ENCODE measurements around the gene CCL5. TPM values are rescaled to one million over a fixed set of nuclear protein-coding genes. Genes with fewer than 3 reads are reported as not detected.
"Not testable (repeated sequence)": the region's sequence is repeated elsewhere in the genome, so short reads cannot be mapped to it uniquely, and the experiment has no call there.

Gene CCL5
- total RNA-seq, 2 experiments from 2014 or later: 782 to 938 TPM

DNA sequence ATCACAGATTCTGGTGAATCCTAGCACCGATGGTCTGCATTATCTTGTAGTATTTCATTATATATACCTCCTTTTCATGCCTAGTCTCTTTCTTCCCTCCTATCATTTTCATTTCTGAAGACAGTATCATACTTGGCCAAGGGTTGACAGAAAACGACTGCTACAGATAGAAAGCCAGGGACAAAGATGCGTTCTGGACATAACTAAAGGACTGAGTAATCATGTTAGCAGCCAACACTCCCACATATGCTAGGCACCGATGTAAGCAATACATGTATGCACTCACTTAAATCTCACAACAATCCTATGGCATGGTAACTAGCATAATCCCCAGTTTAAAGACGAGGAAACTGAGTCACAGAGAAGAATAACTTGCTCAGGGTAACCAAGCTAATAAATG, 27.5 kb upstream of the CCL5 start:
- Mint-ChIP-seq H3K9me3 (peaks cover 7% of the 10 kb centered on the region), H3K4me3 (no peak overlapping the region), H3K27ac (peak overlapping the region; percentile 40), H3K27me3 (no peaks in the 10 kb centered on the region), H3K4me1 (peaks cover 25% of the 10 kb centered on the region), H3K36me3 (peaks cover 40% of the 10 kb centered on the region)
- ATAC-seq (ENCODE audit: low read depth) (no peak), DNase-seq (no peak)
- POLR2A ChIA-PET: no interaction called here

DNA sequence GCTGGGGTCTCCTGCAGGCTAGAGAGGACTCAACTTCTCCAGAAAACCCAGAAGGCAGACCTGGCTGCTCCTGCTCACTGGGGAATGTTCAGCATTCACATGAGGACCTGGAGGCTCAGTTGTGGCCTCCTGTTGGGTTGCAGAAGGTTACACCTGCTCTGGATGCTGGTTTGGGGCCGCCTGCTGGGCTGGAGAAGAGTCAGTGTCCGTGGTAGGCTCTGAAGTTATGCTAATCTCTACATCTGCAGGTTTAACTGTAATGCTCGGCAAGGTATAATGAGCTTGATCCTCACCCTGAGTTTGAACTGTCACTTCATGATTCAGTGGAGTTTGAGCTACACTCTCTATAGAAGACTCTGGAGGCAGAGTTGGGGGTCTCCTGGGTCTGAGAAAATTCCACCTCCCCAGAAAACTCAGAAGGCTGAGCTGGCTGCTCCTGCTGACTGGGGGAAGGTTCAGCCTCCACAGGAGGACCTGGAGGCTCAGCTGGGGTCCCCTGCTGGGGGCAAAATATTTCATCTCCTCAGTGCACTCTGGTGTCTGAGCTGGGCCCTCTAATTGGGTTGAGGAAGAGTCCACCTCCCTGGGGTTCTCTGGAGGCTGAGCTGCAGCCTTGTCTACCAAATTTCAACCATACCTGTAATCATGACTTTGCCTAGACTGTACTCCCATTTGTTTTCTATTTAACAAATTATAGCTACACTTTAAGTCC, 26.9 kb upstream of the CCL5 start:
- Mint-ChIP-seq H3K27me3 (no peaks in the 10 kb centered on the region), H3K27ac (no peak overlapping the region), H3K36me3 (peaks cover 39% of the 10 kb centered on the region), H3K4me1 (peaks cover 25% of the 10 kb centered on the region), H3K9me3 (peaks cover 7% of the 10 kb centered on the region), H3K4me3 (no peak overlapping the region)
- POLR2A ChIA-PET: interaction anchor here (1.0 kb wide), 1 partner anchor 66 kb away, joined by 3 read pairs; no protein-coding TSS in a partner anchor
- ATAC-seq (ENCODE audit: low read depth) (no peak), DNase-seq (no peak)

- no peak for ATAC-seq (ENCODE audit: low read depth)
- H3K4me1 Mint-ChIP-seq: peaks cover 26% of the 10 kb centered on the region
- DNase-seq: no peak
- H3K9me3 Mint-ChIP-seq: peaks cover 7% of the 10 kb centered on the region
- H3K27ac Mint-ChIP-seq: no peak overlapping the region
- POLR2A ChIA-PET: interaction anchor here (0.9 to 1.0 kb wide), 2 partner anchors 10 to 66 kb away, joined by 3 read pairs; no protein-coding TSS in a partner anchor
- peaks cover 35% of the 10 kb centered on the region for H3K36me3 Mint-ChIP-seq
- no peaks in the 10 kb centered on the region for H3K27me3 Mint-ChIP-seq
- H3K4me3 Mint-ChIP-seq: no peak overlapping the region
Observed at GRCh38 chr17:35906191-35906925, 26.2 kb upstream of the CCL5 start.

- Mint-ChIP-seq H3K4me1 (peaks cover 45% of the 10 kb centered on the region), H3K36me3 (peaks cover 25% of the 10 kb centered on the region), H3K4me3 (no peak overlapping the region), H3K9me3 (no peaks in the 10 kb centered on the region), H3K27ac (no peak overlapping the region), H3K27me3 (no peaks in the 10 kb centered on the region)
- POLR2A ChIA-PET: no interaction called here
- DNase-seq (no peak), ATAC-seq (ENCODE audit: low read depth) (no peak)
Observed at GRCh38 chr17:35903451-35903850, 23.3 kb upstream of the CCL5 start.

DNA sequence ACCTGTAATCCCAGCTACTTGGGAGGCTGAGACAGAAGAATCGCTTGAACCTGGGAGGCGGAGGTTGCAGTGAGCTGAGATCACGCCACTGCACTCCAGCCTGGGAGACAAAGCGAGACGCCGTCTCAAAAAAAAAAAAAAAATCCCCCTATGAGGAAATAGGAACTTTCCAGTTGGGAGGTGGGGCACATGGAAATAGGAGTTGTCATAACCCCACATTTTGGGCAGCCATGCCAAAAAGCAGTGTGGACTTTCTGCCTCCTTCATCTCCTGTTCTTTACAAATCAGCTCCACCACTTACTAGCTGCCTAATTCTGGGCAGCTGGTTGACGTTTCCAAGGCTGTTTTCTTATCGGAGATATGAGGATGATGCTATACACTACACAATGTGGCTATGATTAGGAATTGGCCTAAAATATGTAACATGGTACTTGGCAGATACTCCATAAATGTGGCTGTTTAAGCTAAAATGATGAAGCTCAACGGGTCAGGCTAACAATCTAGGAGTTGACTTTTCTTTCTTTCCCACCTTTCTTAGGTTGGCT, 21.5 kb upstream of the CCL5 start:
- Mint-ChIP-seq H3K4me3 (peak overlapping the region; percentile 56), H3K27ac (peak overlapping the region; percentile 89), H3K9me3 (no peaks in the 10 kb centered on the region), H3K27me3 (no peaks in the 10 kb centered on the region), H3K4me1 (peaks cover 50% of the 10 kb centered on the region), H3K36me3 (peaks cover 18% of the 10 kb centered on the region)
- DNase-seq (no peak), ATAC-seq (ENCODE audit: low read depth) (no peak)
- POLR2A ChIA-PET: interaction anchor here (0.8 to 2.6 kb wide), 4 partner anchors 9 to 26 kb away, joined by 3 to 10 read pairs (median 4); no protein-coding TSS in a partner anchor

DNA sequence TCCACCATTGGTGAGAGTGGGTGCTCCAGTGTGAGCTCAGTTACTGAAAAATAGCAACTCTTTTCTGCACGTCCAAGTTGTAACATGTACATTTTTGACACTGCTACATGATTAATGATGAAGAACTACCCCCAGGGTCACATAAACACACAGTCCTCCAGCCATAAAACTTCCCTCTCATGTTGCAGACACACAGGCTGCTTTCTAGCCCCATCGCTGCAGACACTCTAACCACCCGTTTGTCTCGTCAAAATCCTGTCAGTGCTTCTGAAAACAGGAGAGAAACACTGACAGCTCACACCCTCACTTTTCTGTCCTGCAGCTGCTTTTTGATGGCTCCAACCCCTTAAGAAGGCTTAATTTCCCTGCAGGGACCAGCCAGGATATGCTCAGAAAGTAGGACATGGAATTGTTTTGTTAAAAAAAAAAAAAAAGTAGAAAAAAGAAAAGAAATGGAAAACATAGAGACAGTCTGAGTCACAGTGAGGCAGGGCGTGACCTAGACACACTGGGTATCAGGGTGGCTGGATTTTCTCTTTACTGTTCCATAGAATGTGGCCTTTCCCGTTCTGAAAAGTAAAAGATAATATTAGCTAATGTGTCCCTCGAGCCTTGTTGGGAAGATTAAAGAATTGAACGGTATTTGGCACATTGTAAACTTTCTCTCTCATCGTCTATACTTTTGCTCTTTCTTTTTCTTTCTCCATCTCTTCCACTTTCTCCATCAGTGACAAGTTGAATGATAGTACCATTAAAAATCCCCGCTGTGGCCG, 20.7 kb upstream of the CCL5 start:
- Mint-ChIP-seq H3K36me3 (peaks cover 15% of the 10 kb centered on the region), H3K27ac (peak overlapping the region; percentile 89), H3K4me3 (peak overlapping the region; percentile 80), H3K4me1 (peaks cover 54% of the 10 kb centered on the region), H3K9me3 (no peaks in the 10 kb centered on the region), H3K27me3 (no peaks in the 10 kb centered on the region)
- POLR2A ChIA-PET: interaction anchor here (0.6 to 2.6 kb wide), 10 partner anchors 9 to 91 kb away, joined by 3 to 10 read pairs (median 4); no protein-coding TSS in a partner anchor
- no peak for ATAC-seq (ENCODE audit: low read depth)
- DNase-seq: no peak

GRCh38 chr17:35900280-35900679, 20.1 kb upstream of the CCL5 start:
- ATAC-seq (ENCODE audit: low read depth) (no peak), DNase-seq (peak; percentile 45)
- Mint-ChIP-seq H3K4me3 (peak overlapping the region; percentile 80), H3K27ac (peak overlapping the region; percentile 89), H3K9me3 (no peaks in the 10 kb centered on the region), H3K27me3 (no peaks in the 10 kb centered on the region), H3K36me3 (peaks cover 11% of the 10 kb centered on the region), H3K4me1 (peaks cover 60% of the 10 kb centered on the region)
- POLR2A ChIA-PET: interaction anchor here (0.6 to 2.6 kb wide), 7 partner anchors 8 to 90 kb away, joined by 3 to 10 read pairs (median 3); no protein-coding TSS in a partner anchor

GRCh38 chr17:35898283-35899070, 18.3 kb upstream of the CCL5 start:
- DNase-seq: no peak
- H3K4me1 Mint-ChIP-seq: peaks cover 65% of the 10 kb centered on the region
- peaks cover 11% of the 10 kb centered on the region for H3K36me3 Mint-ChIP-seq
- no peaks in the 10 kb centered on the region for H3K27me3 Mint-ChIP-seq
- no peaks in the 10 kb centered on the region for H3K9me3 Mint-ChIP-seq
- peak overlapping the region; percentile 80 for H3K4me3 Mint-ChIP-seq
- POLR2A ChIA-PET: interaction anchor here (0.6 to 4.5 kb wide), 17 partner anchors 9 to 90 kb away, joined by 3 to 29 read pairs (median 4); partner anchors contain the start of genes CCL5, RDM1 and TAF15
- peak; percentile 48 for ATAC-seq (ENCODE audit: low read depth)
- H3K27ac Mint-ChIP-seq: peak overlapping the region; percentile 89

DNA sequence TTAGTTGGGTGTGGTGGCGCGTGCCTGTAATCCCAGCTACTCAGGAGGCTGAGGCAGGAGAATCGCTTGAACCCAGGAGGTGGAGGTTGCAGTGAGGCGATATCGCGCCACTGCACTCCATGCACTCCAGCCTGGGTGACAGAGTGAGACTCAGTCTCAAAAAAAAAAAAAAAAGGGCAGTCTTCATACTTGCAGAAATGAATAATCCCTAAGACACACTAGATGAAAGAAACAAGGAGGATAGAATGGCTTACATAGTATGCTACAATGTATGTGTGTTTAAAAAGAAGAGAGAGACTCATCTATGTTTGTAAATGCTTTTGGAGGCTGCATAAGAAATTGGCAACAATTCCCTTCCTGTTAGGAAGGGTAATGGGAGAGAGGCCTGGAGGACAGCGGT, 17.6 kb upstream of the CCL5 start:
- not testable (repeated sequence) for H3K9me3 Mint-ChIP-seq; H3K27me3 Mint-ChIP-seq; DNase-seq; ATAC-seq (ENCODE audit: low read depth)
- H3K36me3 Mint-ChIP-seq: peaks cover 12% of the 10 kb centered on the region
- H3K27ac Mint-ChIP-seq: peak overlapping the region; percentile 89
- POLR2A ChIA-PET: interaction anchor here (0.6 to 4.5 kb wide), 13 partner anchors 8 to 89 kb away, joined by 3 to 29 read pairs (median 5); partner anchors contain the start of genes CCL5, RDM1 and TAF15
- H3K4me3 Mint-ChIP-seq: peak overlapping the region; percentile 80
- peaks cover 64% of the 10 kb centered on the region for H3K4me1 Mint-ChIP-seq

GRCh38 chr17:35895636-35896587, 15.8 kb upstream of the CCL5 start:
- H3K27me3 Mint-ChIP-seq: no peaks in the 10 kb centered on the region
- H3K4me1 Mint-ChIP-seq: peaks cover 73% of the 10 kb centered on the region
- ATAC-seq (ENCODE audit: low read depth): peak; percentile 69
- peak overlapping the region; percentile 91 for H3K27ac Mint-ChIP-seq
- no peaks in the 10 kb centered on the region for H3K9me3 Mint-ChIP-seq
- peaks cover 10% of the 10 kb centered on the region for H3K36me3 Mint-ChIP-seq
- POLR2A ChIA-PET: interaction anchor here (0.7 to 4.5 kb wide), 11 partner anchors 13 to 88 kb away, joined by 3 to 29 read pairs (median 6); partner anchors contain the start of genes CCL5, RDM1 and TAF15
- peak overlapping the region; percentile 60 for H3K4me3 Mint-ChIP-seq
- DNase-seq: peak; percentile 56

GRCh38 chr17:35894206-35894605, 14.0 kb upstream of the CCL5 start:
- Mint-ChIP-seq H3K27ac (no peak overlapping the region), H3K4me1 (peaks cover 73% of the 10 kb centered on the region), H3K27me3 (no peaks in the 10 kb centered on the region), H3K9me3 (no peaks in the 10 kb centered on the region), H3K4me3 (no peak overlapping the region), H3K36me3 (peaks cover 4% of the 10 kb centered on the region)
- POLR2A ChIA-PET: interaction anchor here (0.7 to 5.8 kb wide), 6 partner anchors 14 to 306 kb away, joined by 3 to 30 read pairs (median 4); partner anchors contain the start of gene CCL5
- ATAC-seq (ENCODE audit: low read depth) (no peak), DNase-seq (no peak)
